WTC11 (cell line): Measurements from ENCODE around the gene CERS2.
A peak's percentile ranks its signal among the peaks of the same experiment; 100 is the strongest.

Experiments
- SP1 ChIP-seq: sonication (generic); formaldehyde crosslinking; conservative IDR thresholded peaks from 2 replicates; pipeline ENCODE4 v1.8.1; 2022; ENCODE audit warnings: missing genetic modification reagents
- TF ChIP-seq, protein P1 (sequence below): fragments of 200-600 bp; IDR thresholded peaks from 2 replicates; pipeline ENCODE4 v1.8.0; 2022; ENCODE audit warnings: antibody characterized with exemption

DNA sequence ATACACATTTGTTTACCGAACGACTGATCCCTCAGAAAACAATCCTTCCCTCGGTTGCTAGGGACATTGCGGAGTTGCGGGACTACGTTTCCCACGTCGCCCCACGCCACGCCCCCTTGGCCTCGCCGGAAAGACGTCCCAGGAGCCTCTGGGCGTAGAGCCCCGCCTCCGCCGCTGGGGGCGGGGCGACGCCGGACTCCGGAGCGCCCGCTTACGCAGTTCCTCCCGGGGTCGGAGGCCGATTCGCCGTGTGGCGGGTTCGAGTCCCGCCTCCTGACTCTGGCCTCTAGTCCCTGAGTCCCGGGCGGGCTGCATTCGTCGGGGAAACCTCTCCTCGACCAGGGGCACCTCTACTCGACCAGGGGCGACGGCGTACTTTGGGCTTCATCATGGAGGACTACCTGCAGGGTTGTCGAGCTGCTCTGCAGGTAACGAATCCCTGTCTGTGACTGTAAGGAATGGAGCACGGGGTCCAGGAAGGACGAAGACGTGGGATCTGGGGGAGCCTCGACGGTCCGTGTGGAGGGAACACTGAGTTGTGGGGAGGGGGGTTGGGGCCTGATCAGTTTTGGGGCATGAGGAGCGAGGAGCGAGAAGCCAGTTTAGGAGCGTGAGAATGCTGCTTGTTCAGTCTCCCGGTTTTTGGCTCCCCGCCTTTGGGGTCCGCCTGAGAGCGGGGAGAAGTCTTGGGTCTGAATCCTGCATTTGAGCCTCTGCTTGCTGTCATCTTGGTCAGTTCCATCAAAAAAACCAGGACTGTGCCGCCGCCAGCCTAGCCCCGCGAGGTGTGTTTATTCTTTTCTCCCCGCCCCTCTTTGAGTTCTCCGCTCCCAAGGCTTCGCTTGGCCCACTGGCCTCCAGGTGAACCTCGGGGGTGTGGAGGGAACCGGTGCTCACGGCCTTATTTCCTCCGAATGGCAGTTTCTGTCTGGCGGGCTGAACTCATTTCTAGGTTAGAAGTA lies 33.9 kb upstream of the CERS2 start, which contains the start of gene PRUNE1:
- peak; percentile 99 for TF ChIP-seq SP1
- TF ChIP-seq, protein P1, sequence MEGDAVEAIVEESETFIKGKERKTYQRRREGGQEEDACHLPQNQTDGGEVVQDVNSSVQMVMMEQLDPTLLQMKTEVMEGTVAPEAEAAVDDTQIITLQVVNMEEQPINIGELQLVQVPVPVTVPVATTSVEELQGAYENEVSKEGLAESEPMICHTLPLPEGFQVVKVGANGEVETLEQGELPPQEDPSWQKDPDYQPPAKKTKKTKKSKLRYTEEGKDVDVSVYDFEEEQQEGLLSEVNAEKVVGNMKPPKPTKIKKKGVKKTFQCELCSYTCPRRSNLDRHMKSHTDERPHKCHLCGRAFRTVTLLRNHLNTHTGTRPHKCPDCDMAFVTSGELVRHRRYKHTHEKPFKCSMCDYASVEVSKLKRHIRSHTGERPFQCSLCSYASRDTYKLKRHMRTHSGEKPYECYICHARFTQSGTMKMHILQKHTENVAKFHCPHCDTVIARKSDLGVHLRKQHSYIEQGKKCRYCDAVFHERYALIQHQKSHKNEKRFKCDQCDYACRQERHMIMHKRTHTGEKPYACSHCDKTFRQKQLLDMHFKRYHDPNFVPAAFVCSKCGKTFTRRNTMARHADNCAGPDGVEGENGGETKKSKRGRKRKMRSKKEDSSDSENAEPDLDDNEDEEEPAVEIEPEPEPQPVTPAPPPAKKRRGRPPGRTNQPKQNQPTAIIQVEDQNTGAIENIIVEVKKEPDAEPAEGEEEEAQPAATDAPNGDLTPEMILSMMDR, result no peak
